ENCODE measurements around the gene GRK3.

GRK3 gene

GRCh38 chr22:25689631-25690030 is 125.2 kb downstream of the GRK3 start:
- H2AK5ac ChIP-seq (ENCODE audit: low read length), result no peak overlapping the region
- H2AFZ ChIP-seq (ENCODE audit: insufficient read depth, low read length, poor library complexity), result no peak overlapping the region
- no peak overlapping the region for H3K4me2 ChIP-seq (ENCODE audit: low read length)
- H3K4me3 ChIP-seq (ENCODE audit: low read depth, low read length), result no peak overlapping the region
- H3K4me1 ChIP-seq (ENCODE audit: control insufficient read depth in 1 of 2, insufficient read depth in 2 of 2, low read length in 2 of 2), result no peaks in the 10 kb centered on the region
- no peak overlapping the region for H2BK5ac ChIP-seq (ENCODE audit: low read depth, low read length, poor library complexity)
- no peak overlapping the region for H3K4ac ChIP-seq (ENCODE audit: low read depth, low read length)
- H3K9ac ChIP-seq (ENCODE audit: low read length), result no peak overlapping the region
- H2BK120ac ChIP-seq (ENCODE audit: insufficient read depth, low read length, poor library complexity), result no peak overlapping the region
- no peak overlapping the region for H4K8ac ChIP-seq (ENCODE audit: low read depth, low read length)
- no peak overlapping the region for H2BK12ac ChIP-seq (ENCODE audit: low read length)
- peaks cover 0 to 3% of the 10 kb centered on the region in 2 experiments for H3K36me3 ChIP-seq (ENCODE audit: control insufficient read depth in 1 of 2, insufficient read depth in 2 of 2, low read length in 2 of 2)
- no peak overlapping the region for H3K18ac ChIP-seq (ENCODE audit: low read length)
- no peaks in the 10 kb centered on the region for H3K79me1 ChIP-seq (ENCODE audit: low read length)
- no peaks in the 10 kb centered on the region for H3K9me3 ChIP-seq (ENCODE audit: insufficient read depth, low read depth, low read length)
- no peak overlapping the region for H4K91ac ChIP-seq (ENCODE audit: low read depth, low read length)
- WGBS (ENCODE audit: extremely low coverage, insufficient coverage, insufficient read length), result no CpG with 5 or more reads among the region's 2 CpGs
- H3K79me2 ChIP-seq (ENCODE audit: control insufficient read depth, insufficient read depth, low read length, poor library complexity), result no peaks in the 10 kb centered on the region
- no peak overlapping the region for H4K12ac ChIP-seq (ENCODE audit: low read depth, low read length)
- no peaks in the 10 kb centered on the region for H3K27me3 ChIP-seq (ENCODE audit: insufficient read depth, low read length)
- H3K14ac ChIP-seq (ENCODE audit: low read length), result no peak overlapping the region
- no peak overlapping the region for H3K27ac ChIP-seq (ENCODE audit: low read depth, low read length)
- no peak overlapping the region for H3K23ac ChIP-seq (ENCODE audit: low read length)
- DNase-seq, result peak; percentile 46 to 59

GRCh38 chr22:25690798-25691197 is 126.3 kb downstream of the GRK3 start:
- Histone ChIP-seq H3K36me3 (ENCODE audit: control insufficient read depth in 1 of 2, insufficient read depth in 2 of 2, low read length in 2 of 2) (peaks cover 0 to 5% of the 10 kb centered on the region in 2 experiments), H2AFZ (ENCODE audit: insufficient read depth, low read length, poor library complexity) (no peak overlapping the region), H3K14ac (ENCODE audit: low read length) (no peak overlapping the region), H3K27ac (ENCODE audit: low read depth, low read length) (no peak overlapping the region), H2BK12ac (ENCODE audit: low read length) (no peak overlapping the region), H3K4ac (ENCODE audit: low read depth, low read length) (no peak overlapping the region), H4K91ac (ENCODE audit: low read depth, low read length) (no peak overlapping the region), H3K27me3 (ENCODE audit: insufficient read depth, low read length) (no peaks in the 10 kb centered on the region), H3K4me3 (ENCODE audit: low read depth, low read length) (no peak overlapping the region), H3K9me3 (ENCODE audit: insufficient read depth, low read depth, low read length) (no peaks in the 10 kb centered on the region), H2BK5ac (ENCODE audit: low read depth, low read length, poor library complexity) (no peak overlapping the region), H2AK5ac (ENCODE audit: low read length) (no peak overlapping the region), H3K4me2 (ENCODE audit: low read length) (no peak overlapping the region), H3K79me2 (ENCODE audit: control insufficient read depth, insufficient read depth, low read length, poor library complexity) (no peaks in the 10 kb centered on the region), H2BK120ac (ENCODE audit: insufficient read depth, low read length, poor library complexity) (no peak overlapping the region), H4K12ac (ENCODE audit: low read depth, low read length) (no peak overlapping the region), H3K79me1 (ENCODE audit: low read length) (no peaks in the 10 kb centered on the region), H3K9ac (ENCODE audit: low read length) (no peak overlapping the region), H3K18ac (ENCODE audit: low read length) (no peak overlapping the region), H3K23ac (ENCODE audit: low read length) (no peak overlapping the region), H3K4me1 (ENCODE audit: control insufficient read depth in 1 of 2, insufficient read depth in 2 of 2, low read length in 2 of 2) (no peaks in the 10 kb centered on the region), H4K8ac (ENCODE audit: low read depth, low read length) (no peak overlapping the region)
- WGBS (ENCODE audit: extremely low coverage, insufficient coverage, insufficient read length), result no CpG with 5 or more reads among the region's 5 CpGs
- DNase-seq, result no peak

- H3K79me1 ChIP-seq (ENCODE audit: low read length), result no peaks in the 10 kb centered on the region
- H3K27ac ChIP-seq (ENCODE audit: low read depth, low read length), result no peak overlapping the region
- H3K4me3 ChIP-seq (ENCODE audit: low read depth, low read length), result no peak overlapping the region
- H3K4me2 ChIP-seq (ENCODE audit: low read length), result no peak overlapping the region
- peak overlapping the region; percentile 19 for H4K91ac ChIP-seq (ENCODE audit: low read depth, low read length)
- no peak overlapping the region for H3K18ac ChIP-seq (ENCODE audit: low read length)
- H3K79me2 ChIP-seq (ENCODE audit: control insufficient read depth, insufficient read depth, low read length, poor library complexity), result no peaks in the 10 kb centered on the region
- WGBS (ENCODE audit: extremely low coverage, insufficient coverage, insufficient read length), result no CpG with 5 or more reads among the region's 15 CpGs
- H2BK12ac ChIP-seq (ENCODE audit: low read length), result no peak overlapping the region
- H2AK5ac ChIP-seq (ENCODE audit: low read length), result no peak overlapping the region
- H3K4ac ChIP-seq (ENCODE audit: low read depth, low read length), result no peak overlapping the region
- no peaks in the 10 kb centered on the region for H3K9me3 ChIP-seq (ENCODE audit: insufficient read depth, low read depth, low read length)
- no peaks in the 10 kb centered on the region for H3K4me1 ChIP-seq (ENCODE audit: control insufficient read depth in 1 of 2, insufficient read depth in 2 of 2, low read length in 2 of 2)
- DNase-seq, result peak; percentile 92 to 97
- no peak overlapping the region for H2BK5ac ChIP-seq (ENCODE audit: low read depth, low read length, poor library complexity)
- no peak overlapping the region for H4K12ac ChIP-seq (ENCODE audit: low read depth, low read length)
- no peak overlapping the region for H2BK120ac ChIP-seq (ENCODE audit: insufficient read depth, low read length, poor library complexity)
- no peak overlapping the region for H2AFZ ChIP-seq (ENCODE audit: insufficient read depth, low read length, poor library complexity)
- H3K23ac ChIP-seq (ENCODE audit: low read length), result no peak overlapping the region
- no peak overlapping the region for H4K8ac ChIP-seq (ENCODE audit: low read depth, low read length)
- H3K36me3 ChIP-seq (ENCODE audit: control insufficient read depth in 1 of 2, insufficient read depth in 2 of 2, low read length in 2 of 2), result peaks cover 0 to 5% of the 10 kb centered on the region in 2 experiments
- H3K9ac ChIP-seq (ENCODE audit: low read length), result no peak overlapping the region
- no peaks in the 10 kb centered on the region for H3K27me3 ChIP-seq (ENCODE audit: insufficient read depth, low read length)
- H3K14ac ChIP-seq (ENCODE audit: low read length), result no peak overlapping the region
These were observed 128.2 kb downstream of the GRK3 start for GRCh38 chr22:25692397-25693267.

- Histone ChIP-seq H2BK120ac (ENCODE audit: insufficient read depth, low read length, poor library complexity) (no peak overlapping the region), H3K4me1 (ENCODE audit: control insufficient read depth in 1 of 2, insufficient read depth in 2 of 2, low read length in 2 of 2) (peaks cover 0 to 2% of the 10 kb centered on the region in 2 experiments), H3K14ac (ENCODE audit: low read length) (no peak overlapping the region), H4K12ac (ENCODE audit: low read depth, low read length) (no peak overlapping the region), H2BK5ac (ENCODE audit: low read depth, low read length, poor library complexity) (no peak overlapping the region), H3K79me2 (ENCODE audit: control insufficient read depth, insufficient read depth, low read length, poor library complexity) (no peaks in the 10 kb centered on the region), H3K4me2 (ENCODE audit: low read length) (no peak overlapping the region), H4K91ac (ENCODE audit: low read depth, low read length) (no peak overlapping the region), H3K79me1 (ENCODE audit: low read length) (no peaks in the 10 kb centered on the region), H3K27me3 (ENCODE audit: insufficient read depth, low read length) (no peaks in the 10 kb centered on the region), H3K18ac (ENCODE audit: low read length) (no peak overlapping the region), H3K9ac (ENCODE audit: low read length) (no peak overlapping the region), H3K4ac (ENCODE audit: low read depth, low read length) (no peak overlapping the region), H4K8ac (ENCODE audit: low read depth, low read length) (no peak overlapping the region), H2AFZ (ENCODE audit: insufficient read depth, low read length, poor library complexity) (no peak overlapping the region), H2BK12ac (ENCODE audit: low read length) (no peak overlapping the region), H3K4me3 (ENCODE audit: low read depth, low read length) (no peak overlapping the region), H3K23ac (ENCODE audit: low read length) (no peak overlapping the region), H3K36me3 (ENCODE audit: control insufficient read depth in 1 of 2, insufficient read depth in 2 of 2, low read length in 2 of 2) (peaks cover 0 to 5% of the 10 kb centered on the region in 2 experiments), H3K9me3 (ENCODE audit: insufficient read depth, low read depth, low read length) (no peaks in the 10 kb centered on the region), H3K27ac (ENCODE audit: low read depth, low read length) (no peak overlapping the region), H2AK5ac (ENCODE audit: low read length) (no peak overlapping the region)
- peak; percentile 77 to 85 for DNase-seq
- no CpG with 5 or more reads among the region's 4 CpGs for WGBS (ENCODE audit: extremely low coverage, insufficient coverage, insufficient read length)
These were observed 128.7 kb downstream of the GRK3 start for GRCh38 chr22:25693268-25693565.

All from trophoblast cell (in vitro differentiated cells and primary cell).